H9 (cell line): ENCODE data around the gene PLCB1. TPM values are rescaled to one million over a fixed set of nuclear protein-coding genes. Genes with fewer than 3 reads are reported as not detected.

Experiments
- DNase-seq: peaks from one replicate; pipeline ENCODE4 v3.0.0-alpha.2; 2017
- H2AFZ ChIP-seq: one replicate; pipeline ENCODE4 v1.6.1; 2013; ENCODE audit warnings: mild to moderate bottlenecking, low read length, control low read depth, moderate library complexity
- H2AK5ac ChIP-seq: 2 replicates; pipeline ENCODE4 v1.6.1; 2013; ENCODE audit warnings: low read length, control low read depth, mixed read lengths; ENCODE audit not compliant: insufficient read length
- H2BK120ac ChIP-seq: one replicate; pipeline ENCODE4 v1.6.1; 2013; ENCODE audit warnings: low read depth, mild to moderate bottlenecking, low read length, control low read depth, inconsistent platforms; ENCODE audit not compliant: poor library complexity, severe bottlenecking
- H2BK12ac ChIP-seq: 2 replicates; pipeline ENCODE4 v1.6.1; 2013; ENCODE audit warnings: low read length, control low read depth, mixed read lengths, low read depth; ENCODE audit not compliant: insufficient read length
- H2BK15ac ChIP-seq: 2 replicates; pipeline ENCODE4 v1.6.1; 2013; ENCODE audit warnings: low read depth, low read length, control low read depth
- H2BK20ac ChIP-seq: one replicate; pipeline ENCODE4 v1.6.1; 2013; ENCODE audit warnings: low read depth, mild to moderate bottlenecking, low read length, control low read depth, inconsistent platforms; ENCODE audit not compliant: poor library complexity, severe bottlenecking
- H2BK5ac ChIP-seq: 2 replicates; pipeline ENCODE4 v1.6.1; 2013; ENCODE audit warnings: low read length, control low read depth, mixed read lengths; ENCODE audit not compliant: insufficient read length
- H3K14ac ChIP-seq: 2 replicates; pipeline ENCODE4 v1.6.1; 2013; ENCODE audit warnings: low read length, control low read depth; ENCODE audit not compliant: insufficient read depth
- H3K18ac ChIP-seq: 2 replicates; pipeline ENCODE4 v1.6.1; 2013; ENCODE audit warnings: low read depth, mild to moderate bottlenecking, mixed read lengths, low read length, control low read depth; ENCODE audit not compliant: insufficient read length
- H3K23ac ChIP-seq: 2 replicates; pipeline ENCODE4 v1.6.1; 2013; ENCODE audit warnings: low read length, control low read depth, mixed read lengths, low read depth; ENCODE audit not compliant: insufficient read length
- H3K23me2 ChIP-seq: 2 replicates; pipeline ENCODE4 v1.6.1; 2013; ENCODE audit warnings: low read depth, mild to moderate bottlenecking, mixed read lengths, low read length, control low read depth; ENCODE audit not compliant: insufficient read length, poor library complexity, severe bottlenecking
- H3K27ac ChIP-seq: 2 replicates; pipeline ENCODE4 v1.5.1; 2013; ENCODE audit warnings: low read length, control low read depth, mixed read lengths, low read depth; ENCODE audit not compliant: insufficient read length
- H3K27me3 ChIP-seq: 2 replicates; pipeline ENCODE4 v1.6.1; 2013; ENCODE audit warnings: low read length, control low read depth, inconsistent platforms; ENCODE audit not compliant: insufficient read depth
- H3K4ac ChIP-seq: 2 replicates; pipeline ENCODE4 v1.6.1; 2013; ENCODE audit warnings: low read depth, mild to moderate bottlenecking, control low read depth, inconsistent platforms, low read length, moderate library complexity
- H3K4me1 ChIP-seq: 2 replicates; pipeline ENCODE4 v1.6.1; 2013; ENCODE audit warnings: low read length, control low read depth, inconsistent platforms; ENCODE audit not compliant: insufficient read depth
- H3K4me2 ChIP-seq: 2 replicates; pipeline ENCODE4 v1.6.1; 2013; ENCODE audit warnings: low read length, control low read depth, mixed read lengths; ENCODE audit not compliant: insufficient read length, insufficient read depth
- H3K56ac ChIP-seq: 2 replicates; pipeline ENCODE4 v1.6.1; 2013; ENCODE audit warnings: low read depth, mild to moderate bottlenecking, mixed read lengths, low read length, control low read depth; ENCODE audit not compliant: insufficient read length
- H3K79me1 ChIP-seq: 2 replicates; pipeline ENCODE4 v1.6.1; 2013; ENCODE audit warnings: low read depth, mild to moderate bottlenecking, moderate library complexity, low read length, control low read depth, inconsistent platforms; ENCODE audit not compliant: insufficient read depth, poor library complexity, severe bottlenecking
- H3K79me2 ChIP-seq: 2 replicates; pipeline ENCODE4 v1.6.1; 2013; ENCODE audit warnings: low read length, control low read depth, inconsistent platforms; ENCODE audit not compliant: insufficient read depth
- H3K9ac ChIP-seq: 2 replicates; pipeline ENCODE4 v1.6.1; 2013; ENCODE audit warnings: low read length, control low read depth, mixed read lengths; ENCODE audit not compliant: insufficient read length; ENCODE audit errors: extremely low read depth
- H3K9me3 ChIP-seq: one replicate; pipeline ENCODE4 v1.6.1; 2013; ENCODE audit warnings: low read depth, low read length, inconsistent platforms; ENCODE audit not compliant: control insufficient read depth
- H3T11ph ChIP-seq: one replicate; pipeline ENCODE4 v1.6.1; 2013; ENCODE audit warnings: mild to moderate bottlenecking, low read length, control low read depth, inconsistent platforms
- H4K20me1 ChIP-seq: one replicate; pipeline ENCODE4 v1.6.1; 2013; ENCODE audit not compliant: control insufficient read depth, insufficient read length, insufficient read depth
- H4K5ac ChIP-seq: 2 replicates; pipeline ENCODE4 v1.6.1; 2013; ENCODE audit warnings: low read depth, mild to moderate bottlenecking, mixed read lengths, low read length, control low read depth; ENCODE audit not compliant: insufficient read length
- H4K8ac ChIP-seq: replicated peaks from 2 replicates; pipeline ENCODE4 v1.6.1; 2013; ENCODE audit warnings: low read length, control low read depth, mixed read lengths, low read depth; ENCODE audit not compliant: insufficient read length
- H4K91ac ChIP-seq: 2 replicates; pipeline ENCODE4 v1.6.1; 2013; ENCODE audit warnings: low read depth, mild to moderate bottlenecking, moderate library complexity, mixed read lengths, low read length, control low read depth; ENCODE audit not compliant: insufficient read length
- H3K27ac Mint-ChIP-seq, 3 experiments: 2 replicates in 2 of 3; 3 replicates in 1 of 3; pipeline ENCODE4 v1.8.0; 2020 to 2021; ENCODE audit warnings: mixed read lengths in 3 of 3, mild to moderate bottlenecking in 1 of 3, moderate library complexity in 1 of 3
- H3K27me3 Mint-ChIP-seq: 2 replicates; pipeline ENCODE4 v1.8.0; 2021; ENCODE audit warnings: low read depth, mild to moderate bottlenecking, moderate library complexity, mixed read lengths
- H3K36me3 Mint-ChIP-seq, 3 experiments: 2 replicates in 2 of 3; 3 replicates in 1 of 3; pipeline ENCODE4 v1.8.0; 2020 to 2021; ENCODE audit warnings: low read depth in 3 of 3, mixed read lengths in 3 of 3; ENCODE audit not compliant: insufficient read depth in 1 of 3
- H3K4me1 Mint-ChIP-seq, 2 experiments: 2 replicates each; pipeline ENCODE4 v1.8.0; 2020; ENCODE audit warnings: mixed read lengths in 2 of 2
- H3K4me3 Mint-ChIP-seq, 2 experiments: 2 replicates in 1 of 2; 3 replicates in 1 of 2; pipeline ENCODE4 v1.8.0; 2020 to 2021; ENCODE audit warnings: mild to moderate bottlenecking in 2 of 2, mixed read lengths in 2 of 2, moderate library complexity in 1 of 2
- H3K9me3 Mint-ChIP-seq, 2 experiments: 2 replicates in 1 of 2; 3 replicates in 1 of 2; pipeline ENCODE4 v1.8.0; 2020; ENCODE audit warnings: mild to moderate bottlenecking in 2 of 2, mixed read lengths in 2 of 2, moderate library complexity in 1 of 2
- CTCF ChIP-seq: fragments of 200-600 bp; sonication (generic); conservative IDR thresholded peaks from 3 replicates; pipeline ENCODE4 v1.8.0; 2021; ENCODE audit warnings: antibody characterized with exemption, mild to moderate bottlenecking
- WGBS: extraction: QIAGEN DNeasy Blood & Tissue Kit; methylation state at CpG from one replicate; pipeline ENCODE4 v1.1.7; 2013; ENCODE audit warnings: missing lambda C conversion rate, low lambda C conversion rate, mixed read lengths; ENCODE audit not compliant: insufficient read length; ENCODE audit errors: extremely low coverage; 5-methylcytosine and 5-hydroxymethylcytosine counted together
- total RNA-seq: library from RNA; stranded (reverse); gene quantifications from 2 replicates; pipeline ENCODE4 v1.2.1, GENCODE V29; 2021

The PLCB1 gene
- total RNA-seq, 1 experiment from 2014 or later: 11.5 TPM

GRCh38 chr20:8454137-8454712 is 322.2 kb downstream of the PLCB1 start:
- Mint-ChIP-seq H3K27me3 (no peaks in the 10 kb centered on the region), H3K27ac (no peak overlapping the region), H3K9me3 (no peaks in the 10 kb centered on the region; a peak in 1 of 5 replicates), H3K4me1 (no peaks in the 10 kb centered on the region), H3K36me3 (no peaks in the 10 kb centered on the region), H3K4me3 (no peak overlapping the region)
- peak; percentile 62 for TF ChIP-seq CTCF
- Histone ChIP-seq H3K27ac (no peak overlapping the region), H2AFZ (no peak overlapping the region), H3K79me2 (no peaks in the 10 kb centered on the region), H3K23me2 (no peaks in the 10 kb centered on the region), H2BK5ac (no peak overlapping the region), H3K14ac (no peak overlapping the region), H3K79me1 (no peaks in the 10 kb centered on the region), H4K5ac (no peak overlapping the region), H3K18ac (no peak overlapping the region), H2AK5ac (no peak overlapping the region), H3K4me1 (no peaks in the 10 kb centered on the region), H3K27me3 (no peaks in the 10 kb centered on the region), H2BK15ac (no peak overlapping the region), H3K9me3 (no peaks in the 10 kb centered on the region), H4K91ac (no peak overlapping the region), H3K4ac (no peak overlapping the region), H3K4me2 (no peak overlapping the region), H3T11ph (no peak overlapping the region), H2BK20ac (no peak overlapping the region), H2BK12ac (no peak overlapping the region), H3K56ac (no peak overlapping the region), H3K23ac (no peak overlapping the region), H3K9ac (no peak overlapping the region), H2BK120ac (no peak overlapping the region), H4K20me1 (no peaks in the 10 kb centered on the region), H4K8ac (no peak overlapping the region)
- WGBS: no CpG with 5 or more reads among the region's 6 CpGs
- DNase-seq: peak; percentile 50
